Choroid plexus epithelial cell (primary cell): ENCODE data around the gene TUBB.
"Not testable (repeated sequence)": the region's sequence is repeated elsewhere in the genome, so short reads cannot be mapped to it uniquely, and the experiment has no call there.

Source experiments
- DNase-seq: peaks from one replicate; pipeline ENCODE4 v3.0.0-alpha.2; 2010; ENCODE audit warnings: low read depth
- H3K4me3 ChIP-seq: 2 replicates; pipeline ENCODE4 v1.5.1; 2011; ENCODE audit warnings: low read depth, mild to moderate bottlenecking, control low read depth, low read length, moderate library complexity
- TF ChIP-seq, protein P1 (sequence below): conservative IDR thresholded peaks from 2 replicates; pipeline ENCODE4 v1.5.1; 2011; ENCODE audit warnings: low read depth, mild to moderate bottlenecking, control low read depth, inconsistent platforms, low read length, moderate library complexity

The TUBB gene

DNA sequence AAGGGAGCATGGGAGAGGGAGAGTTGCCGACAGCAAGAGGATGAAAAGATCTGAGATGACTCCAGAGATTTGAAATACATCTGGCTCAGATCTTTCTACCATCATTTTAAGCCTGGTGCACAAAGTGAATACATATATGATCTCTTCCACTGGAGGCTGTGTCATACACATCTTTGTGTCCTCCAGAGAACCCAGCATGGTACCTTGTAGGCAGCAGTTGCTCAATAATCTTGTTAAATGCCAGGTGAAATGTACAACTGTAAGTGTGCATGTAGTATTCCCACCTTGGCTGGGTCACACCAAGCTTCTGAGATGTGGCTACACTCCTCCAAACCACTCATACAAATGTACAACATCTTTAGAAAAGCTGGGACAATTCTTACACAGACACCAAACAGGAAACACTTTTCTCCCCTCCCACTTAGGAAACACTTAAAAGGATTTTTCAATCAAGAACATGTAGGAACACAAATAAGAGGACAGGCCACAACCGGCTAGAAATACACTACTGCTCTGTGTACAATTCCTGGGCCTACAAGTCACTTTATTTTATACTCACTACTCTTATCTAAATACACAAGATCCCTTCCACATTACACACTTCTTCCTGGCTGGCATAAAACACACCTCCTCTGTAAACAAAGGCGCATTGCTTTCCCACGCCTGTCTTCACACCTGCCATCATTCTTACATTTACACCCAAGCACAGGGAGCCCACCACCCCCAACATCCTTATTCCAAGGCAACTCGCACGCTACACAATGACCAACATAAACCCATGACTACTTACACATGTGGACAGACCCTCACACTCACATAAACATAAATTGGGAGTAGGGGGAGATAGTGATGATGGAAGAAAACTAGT is 28.0 kb downstream of the TUBB start:
- H3K4me3 ChIP-seq = no peak overlapping the region
- no peak for DNase-seq
- TF ChIP-seq, protein P1, sequence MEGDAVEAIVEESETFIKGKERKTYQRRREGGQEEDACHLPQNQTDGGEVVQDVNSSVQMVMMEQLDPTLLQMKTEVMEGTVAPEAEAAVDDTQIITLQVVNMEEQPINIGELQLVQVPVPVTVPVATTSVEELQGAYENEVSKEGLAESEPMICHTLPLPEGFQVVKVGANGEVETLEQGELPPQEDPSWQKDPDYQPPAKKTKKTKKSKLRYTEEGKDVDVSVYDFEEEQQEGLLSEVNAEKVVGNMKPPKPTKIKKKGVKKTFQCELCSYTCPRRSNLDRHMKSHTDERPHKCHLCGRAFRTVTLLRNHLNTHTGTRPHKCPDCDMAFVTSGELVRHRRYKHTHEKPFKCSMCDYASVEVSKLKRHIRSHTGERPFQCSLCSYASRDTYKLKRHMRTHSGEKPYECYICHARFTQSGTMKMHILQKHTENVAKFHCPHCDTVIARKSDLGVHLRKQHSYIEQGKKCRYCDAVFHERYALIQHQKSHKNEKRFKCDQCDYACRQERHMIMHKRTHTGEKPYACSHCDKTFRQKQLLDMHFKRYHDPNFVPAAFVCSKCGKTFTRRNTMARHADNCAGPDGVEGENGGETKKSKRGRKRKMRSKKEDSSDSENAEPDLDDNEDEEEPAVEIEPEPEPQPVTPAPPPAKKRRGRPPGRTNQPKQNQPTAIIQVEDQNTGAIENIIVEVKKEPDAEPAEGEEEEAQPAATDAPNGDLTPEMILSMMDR = no peak

DNA sequence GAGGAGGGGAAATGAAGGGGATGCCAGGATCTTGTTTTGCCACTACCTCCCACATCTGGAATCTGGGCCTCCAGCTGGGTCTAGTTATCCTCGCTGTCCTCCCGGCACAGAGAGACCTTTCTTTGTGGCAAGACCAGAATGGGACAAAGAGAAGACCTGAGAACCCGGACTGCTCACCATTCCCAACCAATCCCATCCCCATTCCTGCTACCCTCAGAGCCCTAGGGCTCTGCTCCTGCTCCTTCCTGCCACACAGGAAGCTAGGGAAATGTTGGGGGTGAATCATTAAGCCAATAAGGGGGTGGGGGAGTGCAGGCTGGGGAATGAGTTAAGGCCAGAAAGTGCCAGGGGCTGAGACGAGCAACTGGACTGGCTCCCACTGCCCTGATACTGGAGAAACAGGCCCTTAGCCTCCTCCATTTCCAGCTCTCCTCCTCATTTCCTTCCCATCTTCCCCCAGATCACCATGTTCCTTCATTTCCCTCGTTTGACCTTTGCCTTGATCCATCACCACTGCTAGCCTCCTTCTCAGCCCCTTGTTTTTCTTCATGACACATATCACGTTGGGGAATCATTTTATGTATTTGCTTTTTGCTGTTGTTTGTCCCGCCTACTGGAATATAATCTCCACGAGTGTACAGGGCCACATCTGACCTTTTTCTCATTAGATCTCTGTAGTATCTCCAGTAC is 28.8 kb downstream of the TUBB start:
- H3K4me3 ChIP-seq = no peak overlapping the region
- TF ChIP-seq, protein P1 = no peak
- DNase-seq = no peak

DNA sequence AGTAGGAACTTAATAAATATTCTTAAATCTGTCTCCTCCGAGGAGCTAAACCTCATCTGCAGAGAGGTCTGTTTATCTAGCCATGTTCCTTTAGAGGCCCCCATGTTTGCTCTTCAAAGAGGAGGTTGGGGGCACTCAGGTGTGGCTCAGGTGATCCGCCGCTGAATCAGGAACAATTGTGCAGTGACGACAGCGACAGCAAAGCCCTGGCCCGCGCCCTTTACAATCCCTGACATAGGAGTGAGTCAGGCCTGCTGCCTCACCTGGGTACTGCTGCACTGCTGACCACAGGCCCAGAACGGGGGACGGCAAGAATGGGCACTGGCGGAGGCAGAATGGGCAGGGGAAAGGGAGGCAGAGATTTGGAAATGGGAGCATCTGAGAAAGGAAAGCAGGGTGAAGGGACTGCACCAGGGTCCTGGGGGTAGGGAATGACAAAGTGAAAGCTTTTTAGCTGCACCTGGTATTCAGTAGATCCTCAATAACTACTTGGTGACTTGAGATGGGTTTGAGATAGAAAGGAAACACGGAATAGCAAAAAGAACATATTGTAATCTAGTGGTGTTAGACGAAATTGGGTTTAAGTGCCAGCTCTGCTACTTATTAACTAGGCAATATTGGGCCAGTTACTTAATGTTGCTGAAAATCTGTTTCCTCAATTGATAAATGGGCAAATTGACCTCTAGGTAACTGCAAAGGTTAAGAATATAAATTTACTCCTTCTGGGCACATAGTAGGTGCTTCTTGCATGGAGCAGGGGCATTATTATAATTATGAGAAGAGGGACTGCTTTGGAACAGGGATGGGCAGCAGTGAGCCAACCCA is 29.6 kb downstream of the TUBB start:
- no peak for DNase-seq
- TF ChIP-seq, protein P1 = no peak
- no peak overlapping the region for H3K4me3 ChIP-seq

DNA sequence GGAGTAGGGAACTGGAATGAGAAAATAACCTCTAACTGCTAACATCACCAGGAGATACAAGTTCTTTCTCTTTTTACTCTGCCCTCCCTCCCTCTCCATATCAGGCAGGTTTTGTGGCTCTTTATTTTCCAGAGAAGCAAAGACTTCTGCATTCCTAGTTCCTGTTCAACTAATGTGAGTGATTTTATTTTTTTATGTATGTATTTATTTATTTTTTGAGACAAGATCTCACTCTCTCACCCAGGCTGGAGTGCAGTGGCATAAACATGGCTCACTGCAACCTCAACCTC is 30.2 kb downstream of the TUBB start:
- TF ChIP-seq, protein P1 = no peak
- DNase-seq = no peak
- H3K4me3 ChIP-seq = no peak overlapping the region

DNA sequence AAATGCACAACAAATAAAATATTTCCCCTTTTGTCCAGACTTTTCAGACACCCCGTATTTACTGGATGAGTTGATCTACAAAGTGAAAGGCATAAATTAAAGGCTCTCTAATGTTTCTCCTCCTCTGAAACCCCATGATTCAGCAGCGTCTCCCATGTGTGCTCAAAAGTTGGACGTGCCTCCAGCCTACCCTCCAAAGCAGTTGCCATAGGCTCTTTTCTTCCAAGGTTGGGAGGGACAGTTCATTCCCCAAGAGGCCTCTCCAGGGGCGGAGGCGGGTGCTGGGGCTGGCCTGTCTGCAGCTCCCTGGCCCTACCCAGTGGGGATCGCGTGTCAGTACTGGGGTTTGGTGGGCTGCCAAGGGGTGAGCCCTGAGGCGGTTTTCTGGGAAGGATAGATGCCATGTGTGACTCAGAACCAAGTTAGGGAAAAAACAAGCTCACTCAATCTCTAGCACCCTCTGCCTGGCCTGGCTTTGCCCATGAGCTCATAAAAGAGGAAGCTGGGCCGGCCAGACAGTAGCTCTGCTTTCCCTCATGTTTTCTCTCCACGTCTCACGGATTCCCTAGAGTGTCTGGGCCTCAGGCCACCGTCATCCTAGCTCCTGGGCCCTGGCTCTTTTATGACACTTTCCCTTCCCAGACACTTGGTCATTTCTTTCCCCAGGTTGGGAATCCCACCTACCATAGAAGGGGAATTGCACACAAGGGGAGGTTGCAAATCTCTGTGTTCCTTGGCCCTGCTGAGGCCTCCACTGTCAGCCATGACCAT is 32.2 kb downstream of the TUBB start:
- DNase-seq = peak; percentile 98
- TF ChIP-seq, protein P1 = no peak
- H3K4me3 ChIP-seq = no peak overlapping the region

DNA sequence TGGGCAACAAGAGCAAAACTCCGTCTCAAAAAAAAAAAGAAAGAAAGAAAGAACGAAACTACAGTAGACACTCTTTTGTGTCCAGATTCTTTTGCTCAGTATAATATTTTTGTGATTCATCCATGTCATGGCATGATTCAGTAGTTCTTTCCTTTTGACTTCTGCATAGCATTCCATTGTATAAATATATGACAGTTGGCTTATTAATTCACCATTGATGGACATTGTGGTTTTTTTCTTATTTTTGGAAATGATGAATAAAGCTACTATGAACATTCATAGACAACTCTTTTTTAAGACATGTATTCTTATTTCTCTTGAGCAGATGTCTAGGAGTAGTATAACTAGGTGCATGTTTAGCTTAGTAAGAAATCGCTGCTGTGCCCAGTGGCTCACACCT is 34.5 kb downstream of the TUBB start:
- no peak overlapping the region for H3K4me3 ChIP-seq
- TF ChIP-seq, protein P1 = no peak
- DNase-seq = no peak

DNA sequence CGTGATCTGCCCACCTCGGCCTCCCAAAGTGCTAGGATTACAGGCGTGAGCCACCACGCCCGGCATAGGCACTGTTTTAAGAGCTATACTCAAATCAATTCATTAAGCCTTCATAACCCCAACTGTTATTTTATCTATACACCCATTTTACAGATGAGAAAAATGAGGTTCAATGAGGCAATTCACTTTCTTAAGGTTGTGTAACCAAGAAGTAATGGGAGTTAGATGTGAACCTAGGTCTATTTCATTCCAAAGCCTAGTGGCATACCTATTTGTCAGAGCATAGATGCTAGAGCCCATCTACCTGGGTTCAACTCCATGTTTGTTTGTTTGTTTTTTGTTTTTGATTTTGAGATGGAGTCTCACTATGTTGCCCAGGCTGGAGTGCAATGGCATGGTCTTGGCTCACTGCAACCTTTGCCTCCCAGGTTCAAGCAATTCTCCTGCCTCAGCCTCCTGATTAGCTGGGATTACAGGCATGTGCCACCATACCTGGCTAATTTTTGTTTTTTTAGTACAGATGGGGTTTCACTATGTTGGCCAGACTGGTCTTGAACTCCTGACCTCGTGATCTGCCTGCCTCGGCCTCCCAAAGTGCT is 36.4 kb downstream of the TUBB start:
- H3K4me3 ChIP-seq, DNase-seq: not testable (repeated sequence)
